GM18517 (cell line): Measurements from ENCODE around the gene BMPER.
A peak's percentile ranks its signal among the peaks of the same experiment; 100 is the strongest.

Source experiments
- ATAC-seq: cut with Tn5 transposase; IDR thresholded peaks from one replicate; pipeline ENCODE4 v1.9.1; 2021; ENCODE audit warnings: mild to moderate bottlenecking, moderate library complexity; ENCODE audit not compliant: unreplicated experiment

The BMPER gene

GRCh38 chr7:33887266-33887975 lies 17.9 kb upstream of the BMPER start:
- no peak for ATAC-seq

DNA sequence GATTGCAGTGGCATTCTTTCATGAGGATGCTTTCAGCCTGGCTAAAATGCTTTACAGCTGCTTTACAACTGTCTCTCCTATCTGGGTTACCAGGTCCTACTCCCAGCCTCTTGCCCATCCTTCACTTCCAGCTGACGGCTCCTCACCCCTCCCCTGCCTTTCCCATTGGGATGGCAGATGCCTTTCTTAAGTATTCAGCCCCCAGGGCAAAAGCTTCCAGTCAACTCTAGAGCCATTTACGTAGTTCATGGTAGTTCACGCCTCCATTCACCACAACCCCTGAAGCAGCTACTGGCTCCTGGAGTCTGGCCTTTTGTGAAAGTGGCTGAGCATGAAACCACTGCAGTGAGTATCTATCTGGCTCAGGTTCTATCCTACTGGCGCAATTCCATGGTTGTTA lies 17.2 kb upstream of the BMPER start:
- ATAC-seq, result no peak

DNA sequence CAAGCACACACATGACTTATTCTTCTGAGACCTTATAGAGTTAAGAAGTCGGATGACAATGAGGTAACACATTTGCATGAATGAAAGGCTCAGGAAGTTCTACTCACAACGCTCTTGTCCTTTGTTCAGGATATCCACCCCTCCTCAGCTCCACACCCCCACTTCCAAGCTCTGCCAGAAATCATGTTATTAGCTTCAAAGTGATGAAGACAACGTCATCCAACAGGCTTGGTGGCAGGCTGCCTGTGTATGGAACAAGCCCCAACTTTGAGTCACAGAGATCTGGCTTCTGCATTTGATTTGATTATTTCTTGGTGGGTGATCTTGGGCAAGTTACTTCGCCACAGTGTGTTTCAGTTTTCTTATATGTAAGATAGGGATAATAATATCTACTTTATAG lies 12.4 kb upstream of the BMPER start:
- ATAC-seq, result no peak

GRCh38 chr7:33893377-33893776 lies 12.0 kb upstream of the BMPER start:
- no peak for ATAC-seq

DNA sequence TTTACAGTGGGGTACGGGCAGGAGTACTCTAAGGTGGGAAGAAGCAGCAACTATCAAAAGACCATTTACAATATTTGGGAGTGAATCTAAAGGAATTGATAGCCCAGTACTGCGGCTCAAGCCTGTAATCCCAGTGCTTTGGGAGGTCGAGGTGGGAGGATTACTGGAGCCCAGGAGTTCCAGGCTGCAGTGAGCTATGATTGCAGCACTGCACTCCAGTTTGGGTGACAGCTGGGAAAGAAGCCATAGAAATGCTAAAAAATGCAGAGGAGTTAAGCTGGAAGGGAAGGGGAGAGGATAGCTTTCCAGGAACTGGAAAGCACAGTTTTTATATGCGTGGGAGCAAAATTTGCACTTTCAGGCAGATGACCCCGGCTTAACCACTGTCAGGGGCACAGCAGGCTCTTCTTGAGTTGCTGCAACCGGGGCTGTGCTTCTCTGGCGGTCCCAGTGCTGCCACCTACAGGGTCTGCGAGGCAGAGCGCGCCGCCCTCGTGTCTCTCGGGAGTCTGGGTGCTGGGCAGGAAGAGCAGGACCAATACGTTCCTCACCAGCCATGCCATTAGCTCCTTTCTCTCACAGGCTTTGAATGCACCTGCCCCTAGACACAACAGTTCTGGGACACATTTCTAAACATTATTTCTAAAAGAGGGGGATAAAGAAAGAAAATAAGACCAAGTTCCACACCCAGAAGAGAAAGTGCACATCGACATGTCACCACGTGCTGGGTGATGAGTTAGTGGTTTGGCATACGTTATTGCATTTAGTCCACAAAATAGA lies 10.1 kb upstream of the BMPER start:
- ATAC-seq, result peak; percentile 82

DNA sequence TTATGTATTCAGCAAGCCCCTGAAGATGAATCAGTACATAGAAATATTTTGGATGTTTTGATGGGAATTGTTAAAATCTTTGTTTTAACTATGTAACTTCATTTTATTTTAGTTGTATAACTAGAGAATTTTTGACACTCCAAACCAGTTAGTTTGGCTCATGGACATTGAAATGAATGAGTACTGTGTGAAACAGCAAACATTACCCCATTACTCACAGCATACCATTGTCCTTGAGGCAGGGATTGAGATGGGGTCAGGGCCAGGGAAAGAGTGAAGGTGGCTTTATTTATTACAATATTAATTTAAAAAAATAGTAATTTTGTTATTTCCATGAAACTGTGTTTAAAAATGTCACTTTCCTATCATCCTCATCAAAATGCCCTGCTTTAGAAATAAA lies 4.8 kb upstream of the BMPER start:
- ATAC-seq, result no peak

- ATAC-seq, result no peak
Observed at GRCh38 chr7:33901199-33901598, 4.1 kb upstream of the BMPER start.

DNA sequence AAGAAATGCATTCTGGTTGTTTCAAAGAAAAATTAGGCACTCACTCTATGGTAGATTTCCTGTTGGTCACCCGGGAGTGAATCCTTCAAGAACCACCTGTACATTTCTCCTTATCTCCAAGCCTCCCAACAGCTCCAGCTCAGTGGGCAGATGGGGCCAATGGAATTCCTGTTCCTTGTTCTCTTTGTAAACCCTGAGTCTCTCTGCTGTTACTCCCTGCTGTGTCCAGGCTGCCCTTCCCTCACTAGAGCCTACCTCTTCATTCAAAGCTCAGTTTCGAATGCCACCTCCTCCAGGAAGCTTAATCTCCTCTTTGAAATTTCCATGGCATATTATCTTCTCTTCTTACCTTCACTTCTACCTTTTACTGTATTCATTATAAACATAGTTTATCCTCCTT lies 3.5 kb upstream of the BMPER start:
- ATAC-seq, result no peak

DNA sequence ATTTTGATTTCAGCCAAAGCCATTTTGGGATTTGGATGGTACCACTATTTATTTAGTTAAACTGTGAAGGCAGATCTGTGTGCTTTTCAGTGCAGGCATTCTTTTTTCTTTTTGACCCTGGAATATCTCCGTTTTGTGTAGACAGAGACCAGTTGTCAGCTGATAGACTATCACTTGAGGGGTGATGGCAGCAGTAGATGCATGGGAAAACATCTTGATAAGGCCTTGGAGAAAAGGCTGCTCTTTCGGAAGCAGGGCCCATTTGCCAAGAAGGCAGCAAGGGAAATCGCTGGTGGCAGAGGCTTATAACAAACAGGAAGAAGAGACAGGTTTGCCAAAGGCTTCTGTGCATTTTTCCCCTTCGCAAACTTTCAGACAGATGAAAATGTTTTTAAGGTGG lies 2.6 kb upstream of the BMPER start:
- ATAC-seq, result no peak

DNA sequence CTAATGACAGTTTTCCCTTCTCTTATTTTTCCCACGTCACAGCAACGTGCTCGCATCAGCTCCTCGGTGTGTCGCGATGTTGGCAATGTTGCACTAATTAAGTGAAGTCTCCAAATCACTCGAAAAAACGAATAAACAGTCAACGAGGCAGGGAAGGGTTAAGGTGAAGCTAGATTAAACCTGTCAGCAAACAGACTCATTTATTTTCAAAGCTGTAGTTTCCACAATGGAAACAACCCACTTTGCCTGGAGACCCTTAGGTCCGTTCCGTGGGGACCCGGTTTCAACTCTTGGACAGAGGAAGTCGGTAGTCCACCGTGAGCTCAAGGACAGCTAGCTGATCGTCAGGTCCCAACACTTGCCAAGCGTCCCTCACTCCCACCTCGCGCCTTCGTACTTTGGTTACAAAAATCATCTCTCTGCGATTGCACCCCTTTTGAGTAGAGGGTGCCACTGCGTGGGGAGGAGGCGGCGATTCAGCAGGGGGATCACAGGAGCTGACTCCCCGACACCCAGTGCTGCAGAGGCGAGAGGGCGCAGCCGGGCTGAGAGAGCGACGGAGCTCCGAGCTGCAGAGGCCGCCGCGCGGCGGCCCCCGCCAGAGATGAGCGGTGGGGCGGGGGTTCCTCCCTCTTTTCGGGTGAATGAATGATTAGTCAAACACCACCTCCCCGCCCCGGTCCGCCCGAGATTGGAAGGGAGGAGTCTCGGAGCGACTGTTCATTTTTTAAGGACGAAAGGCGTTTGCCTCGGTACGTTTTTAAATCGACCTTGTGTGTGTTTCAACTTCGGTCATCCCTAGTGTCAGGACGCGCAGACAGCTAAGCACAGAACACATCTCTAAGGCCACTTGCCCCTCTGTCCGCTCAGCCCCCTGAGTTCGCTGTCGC lies 1.3 kb upstream of the BMPER start:
- ATAC-seq, result no peak

DNA sequence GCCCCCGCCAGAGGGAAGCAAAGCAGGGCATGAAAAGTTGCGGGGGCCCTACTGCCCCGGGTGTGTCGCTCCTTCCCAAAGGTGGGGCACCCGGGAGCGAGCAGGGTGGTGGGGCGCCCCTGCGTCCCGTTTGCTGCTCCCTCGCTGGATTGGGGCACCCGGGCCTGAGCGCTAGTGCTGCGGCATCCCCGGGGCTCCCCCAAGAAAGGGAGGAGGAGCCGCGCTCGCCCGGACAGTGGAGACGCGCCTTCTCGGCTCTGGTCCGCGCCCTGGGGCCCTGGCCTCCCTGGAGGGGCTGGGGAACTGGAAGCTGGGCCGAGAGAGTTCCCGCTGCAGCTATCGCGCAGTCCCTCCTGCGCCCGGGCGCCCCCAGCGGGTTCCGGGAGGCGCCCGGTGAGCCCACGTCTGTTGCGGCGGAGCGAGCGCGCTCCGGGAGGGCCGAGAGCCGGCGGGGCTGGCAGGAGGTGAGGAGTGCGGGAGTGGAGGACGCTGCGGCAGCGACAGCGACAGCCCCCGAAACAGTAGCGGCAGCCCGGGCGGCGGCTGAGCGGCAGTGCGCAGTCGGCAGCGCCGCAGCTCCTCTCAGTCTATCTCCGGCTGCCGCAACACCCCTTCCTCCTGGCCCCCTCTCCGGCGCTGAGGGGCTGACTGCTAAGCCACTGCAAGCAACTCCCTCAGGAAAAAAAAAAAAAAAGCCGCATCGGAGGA lies 504 bp upstream of the BMPER start:
- ATAC-seq, result no peak

- no peak for ATAC-seq
Observed at GRCh38 chr7:33906697-33907096, 1.4 kb downstream of the BMPER start.

DNA sequence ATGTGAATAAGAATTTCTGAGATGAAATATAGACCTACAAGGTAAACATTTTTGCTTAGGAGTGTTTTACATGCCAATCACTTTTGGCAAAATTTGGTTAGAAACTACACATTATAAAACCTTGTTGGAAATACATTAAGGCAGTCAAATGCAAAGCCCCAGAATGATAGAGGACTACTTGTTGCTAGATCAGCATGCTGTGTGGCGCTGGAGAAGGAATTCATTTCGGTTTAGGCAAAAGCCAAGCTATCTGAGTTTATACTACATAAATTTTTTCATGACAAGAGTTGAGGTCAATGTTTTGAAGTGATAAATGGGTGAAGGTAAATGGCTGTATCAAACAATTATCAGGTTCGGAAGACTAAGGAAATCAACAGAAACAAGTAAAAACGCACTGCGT lies 2.3 kb downstream of the BMPER start:
- no peak for ATAC-seq

DNA sequence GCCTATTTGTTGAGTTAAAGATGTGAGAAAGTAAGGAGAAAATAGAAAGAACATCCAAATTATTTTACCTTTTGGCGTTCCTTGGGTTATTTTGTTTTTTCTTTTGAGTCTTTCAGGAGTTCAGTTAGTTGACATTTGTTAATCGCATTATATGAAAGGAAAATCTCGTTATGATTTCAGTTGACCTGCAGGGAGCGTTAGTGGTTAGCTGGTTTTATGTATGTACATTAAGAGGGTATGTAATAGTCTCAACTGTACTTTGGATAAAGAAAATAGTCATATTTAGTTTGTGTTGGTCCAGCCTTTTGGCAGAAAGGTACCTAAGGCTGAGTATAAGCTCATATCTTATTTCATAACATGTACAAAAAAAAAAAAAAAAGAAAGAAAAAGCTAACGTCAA lies 4.0 kb downstream of the BMPER start:
- ATAC-seq, result no peak

- no peak for ATAC-seq
Observed at GRCh38 chr7:33909755-33910154, 4.4 kb downstream of the BMPER start.

- no peak for ATAC-seq
Observed at GRCh38 chr7:33910756-33911155, 5.4 kb downstream of the BMPER start.

DNA sequence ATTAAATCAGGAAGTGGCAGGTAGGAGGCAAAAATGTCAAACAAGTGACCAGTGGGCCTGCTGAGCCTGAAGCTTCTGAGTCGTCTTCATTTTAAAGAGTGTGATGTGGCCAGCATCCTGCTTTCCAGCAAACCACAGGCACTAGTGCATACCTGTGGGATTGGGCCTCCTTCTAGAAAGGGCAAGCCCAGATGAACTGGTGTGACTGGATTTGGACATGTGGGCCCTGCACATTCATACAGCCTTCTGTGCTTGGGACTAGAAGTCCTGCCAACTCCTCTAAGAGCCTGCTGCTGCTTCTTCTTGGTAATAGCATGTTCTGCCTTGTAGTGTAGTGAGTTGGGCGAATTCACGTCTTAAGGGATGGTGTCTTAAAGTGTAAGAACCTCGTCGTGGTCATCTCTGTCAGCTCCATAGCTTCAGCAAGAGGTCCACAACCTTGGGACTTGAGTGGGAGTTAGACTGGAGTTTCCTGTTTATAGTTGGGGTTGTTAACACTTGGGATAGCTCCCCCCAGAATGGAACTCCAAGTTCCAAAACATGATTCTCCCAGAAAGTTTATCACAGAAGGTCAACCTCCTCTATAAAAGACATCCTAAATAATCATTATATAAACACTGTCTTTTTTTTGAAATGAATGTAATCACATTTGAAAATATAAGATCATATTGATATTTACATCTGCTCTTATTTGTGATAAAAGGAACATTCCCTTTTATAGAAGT lies 11.2 kb downstream of the BMPER start:
- no peak for ATAC-seq

DNA sequence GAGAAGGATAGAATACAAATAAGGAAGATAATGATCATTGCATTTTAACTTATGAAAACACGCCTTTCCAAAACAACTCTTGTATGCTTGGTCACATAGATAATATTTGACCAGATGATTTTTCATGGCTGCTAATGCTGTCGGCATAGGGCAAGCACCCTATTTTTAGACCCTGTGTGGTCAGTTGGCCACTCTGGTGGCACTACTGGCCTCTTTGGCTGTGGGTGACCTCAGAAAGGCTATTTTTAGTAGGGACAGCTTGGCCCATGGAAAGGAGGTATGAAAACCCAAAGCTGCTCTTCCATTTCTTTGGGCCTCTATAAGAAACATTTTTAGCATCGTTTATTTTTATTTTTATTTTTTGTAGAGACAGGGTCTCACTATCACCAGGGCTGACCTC lies 12.3 kb downstream of the BMPER start:
- no peak for ATAC-seq

DNA sequence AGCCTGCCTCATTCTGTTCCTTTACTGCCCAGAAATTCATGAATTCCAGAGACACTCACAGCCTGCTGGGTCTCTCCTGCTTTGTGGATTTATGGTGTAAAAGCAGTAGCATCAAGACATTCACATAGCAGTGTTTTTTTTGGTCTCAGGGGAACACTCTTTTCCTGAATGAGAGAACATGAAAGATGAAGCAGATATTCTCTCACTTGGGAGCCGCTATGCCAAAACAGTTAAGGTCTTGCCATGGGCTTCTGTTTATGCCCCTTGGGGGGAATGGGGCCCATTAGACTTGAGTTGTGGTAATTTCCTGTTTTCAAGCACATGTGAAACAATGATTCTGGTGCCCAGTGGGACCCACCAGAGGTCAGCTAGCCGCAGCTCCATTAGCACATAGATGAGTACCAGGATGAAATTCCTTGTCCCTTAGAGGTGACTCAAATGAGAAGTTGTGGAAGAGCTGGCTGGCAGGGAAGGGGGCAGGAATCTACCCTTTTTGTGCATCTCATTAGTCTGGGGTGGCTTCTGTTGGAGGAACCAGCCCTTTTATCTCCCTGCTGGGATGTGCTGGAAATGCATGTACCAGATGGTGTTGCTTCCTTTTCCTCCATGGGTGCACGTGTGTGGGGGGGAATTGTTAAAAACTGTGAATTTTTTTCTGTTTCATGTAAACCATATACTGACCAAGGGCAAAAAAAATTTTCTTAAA lies 13.3 kb downstream of the BMPER start:
- no peak for ATAC-seq

GRCh38 chr7:33919449-33919848 lies 14.1 kb downstream of the BMPER start:
- no peak for ATAC-seq
